Astrocyte of the cerebellum (primary cell): ENCODE results near the gene NDST1.

Source experiments
- DNase-seq: peaks from one replicate; pipeline ENCODE4 v3.0.0-alpha.2; 2011; ENCODE audit warnings: low read depth
- H3K4me3 ChIP-seq: 2 replicates; pipeline ENCODE4 v1.5.1; 2011; ENCODE audit warnings: mild to moderate bottlenecking, low read depth, low read length, moderate library complexity
- in situ Hi-C: cut with HindIII; loops from 2 replicates; pipeline ENCODE4 v1.10.0; 2017; ENCODE audit warnings: low sequenced_read_pairs
- TF ChIP-seq, protein P1 (sequence below): IDR thresholded peaks from 2 replicates; pipeline ENCODE4 v1.5.1; 2012; ENCODE audit warnings: low read length, low read depth, moderate library complexity, mild to moderate bottlenecking; ENCODE audit errors: missing control alignments

The NDST1 gene

GRCh38 chr5:150567031-150567717 is 59.2 kb downstream of the NDST1 start:
- TF ChIP-seq, protein P1, sequence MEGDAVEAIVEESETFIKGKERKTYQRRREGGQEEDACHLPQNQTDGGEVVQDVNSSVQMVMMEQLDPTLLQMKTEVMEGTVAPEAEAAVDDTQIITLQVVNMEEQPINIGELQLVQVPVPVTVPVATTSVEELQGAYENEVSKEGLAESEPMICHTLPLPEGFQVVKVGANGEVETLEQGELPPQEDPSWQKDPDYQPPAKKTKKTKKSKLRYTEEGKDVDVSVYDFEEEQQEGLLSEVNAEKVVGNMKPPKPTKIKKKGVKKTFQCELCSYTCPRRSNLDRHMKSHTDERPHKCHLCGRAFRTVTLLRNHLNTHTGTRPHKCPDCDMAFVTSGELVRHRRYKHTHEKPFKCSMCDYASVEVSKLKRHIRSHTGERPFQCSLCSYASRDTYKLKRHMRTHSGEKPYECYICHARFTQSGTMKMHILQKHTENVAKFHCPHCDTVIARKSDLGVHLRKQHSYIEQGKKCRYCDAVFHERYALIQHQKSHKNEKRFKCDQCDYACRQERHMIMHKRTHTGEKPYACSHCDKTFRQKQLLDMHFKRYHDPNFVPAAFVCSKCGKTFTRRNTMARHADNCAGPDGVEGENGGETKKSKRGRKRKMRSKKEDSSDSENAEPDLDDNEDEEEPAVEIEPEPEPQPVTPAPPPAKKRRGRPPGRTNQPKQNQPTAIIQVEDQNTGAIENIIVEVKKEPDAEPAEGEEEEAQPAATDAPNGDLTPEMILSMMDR, result no peak
- DNase-seq, result peak; percentile 75
- H3K4me3 ChIP-seq, result no peak overlapping the region
- in situ Hi-C loops, result no loop called here

- H3K4me3 ChIP-seq, result no peak overlapping the region
- in situ Hi-C loops, result no loop called here
- TF ChIP-seq, protein P1, result no peak
- no peak for DNase-seq
Measured at GRCh38 chr5:150568663-150569062, 60.7 kb downstream of the NDST1 start.

GRCh38 chr5:150570333-150570732 is 62.4 kb downstream of the NDST1 start:
- in situ Hi-C loops, result no loop called here
- TF ChIP-seq, protein P1, result no peak

DNA sequence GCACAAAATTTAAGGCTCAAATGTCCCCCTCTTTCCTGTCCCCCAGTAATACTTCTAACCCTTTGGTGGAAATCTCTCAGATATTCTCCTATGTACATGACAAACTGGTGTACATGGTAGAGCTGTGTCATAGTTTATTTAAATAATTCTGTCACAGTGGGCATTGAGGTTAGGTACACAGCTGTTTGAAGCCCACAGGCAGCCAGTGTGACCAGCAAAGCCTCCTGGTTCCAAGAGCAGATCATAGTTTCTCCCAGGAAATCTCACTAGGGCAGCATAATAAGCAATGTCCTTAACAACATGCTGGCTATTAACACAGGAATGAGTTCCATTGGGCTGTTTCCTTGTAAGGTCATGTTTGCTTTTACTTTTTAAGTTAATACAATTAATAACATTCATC is 63.9 kb downstream of the NDST1 start:
- TF ChIP-seq, protein P1, result no peak
- no peak overlapping the region for H3K4me3 ChIP-seq
- DNase-seq, result no peak
- in situ Hi-C loops, result no loop called here

More at GRCh38 chr5:150570333-150570732, 62.4 kb downstream of the NDST1 start:
- H3K4me3 ChIP-seq, result no peak overlapping the region
- DNase-seq, result no peak

GRCh38 chr5:150573216-150573615 is 65.3 kb downstream of the NDST1 start:
- in situ Hi-C loops, result no loop called here
- no peak overlapping the region for H3K4me3 ChIP-seq
- DNase-seq, result no peak

GRCh38 chr5:150573867-150574817 is 66.2 kb downstream of the NDST1 start:
- H3K4me3 ChIP-seq, result no peak overlapping the region
- TF ChIP-seq, protein P1, result peak; percentile 9
- DNase-seq, result no peak
- in situ Hi-C loops, result no loop called here

More at GRCh38 chr5:150573216-150573615, 65.3 kb downstream of the NDST1 start:
- TF ChIP-seq, protein P1, result no peak
